ENCODE data around the gene GGTLC1.
"Not testable (repeated sequence)": the region's sequence is repeated elsewhere in the genome, so short reads cannot be mapped to it uniquely, and the experiment has no call there.

GRCh38 chr20:23984476-23985023, 4.0 kb downstream of the GGTLC1 start:
- TF ChIP-seq CTCF, POLR2A, POLR2AphosphoS5 (IDR thresholded peaks at IDR 0.05): not testable (repeated sequence)

Measured in breast epithelium (tissue), 3 donors.